ENCODE results near the gene STRN3. TPM values are rescaled to one million over a fixed set of nuclear protein-coding genes. Genes with fewer than 3 reads are reported as not detected.

Gene STRN3
- total RNA-seq, 1 experiment from 2014 or later, result 52.1 TPM

DNA sequence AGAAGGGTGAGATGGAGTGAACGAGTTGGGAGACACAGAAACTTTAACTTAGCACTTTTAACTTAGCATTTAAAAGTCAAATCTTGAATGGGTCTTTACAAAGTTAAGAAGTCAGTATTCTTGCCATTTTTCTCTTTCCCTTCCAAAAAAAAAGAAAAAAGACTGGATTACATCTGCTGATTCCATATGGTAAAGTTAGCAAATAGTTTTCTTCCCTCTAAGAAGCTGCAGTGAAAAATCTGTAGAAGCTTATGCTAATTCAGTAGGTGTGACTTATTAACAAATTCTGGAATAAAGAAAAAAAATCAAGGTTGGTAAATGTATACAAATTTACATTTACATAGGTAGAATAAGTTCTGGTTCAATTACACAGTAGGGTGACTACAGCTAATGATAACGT lies 100.9 kb downstream of the STRN3 start:
- no peak overlapping the region for H3T11ph ChIP-seq (ENCODE audit: low read length)
- H2AFZ ChIP-seq (ENCODE audit: low read length), result no peak overlapping the region
- peak overlapping the region in 2 of 3 experiments; percentile 33 to 80; a peak in 3 of 7 replicates for H3K27ac Mint-ChIP-seq
- TF ChIP-seq, protein P1, sequence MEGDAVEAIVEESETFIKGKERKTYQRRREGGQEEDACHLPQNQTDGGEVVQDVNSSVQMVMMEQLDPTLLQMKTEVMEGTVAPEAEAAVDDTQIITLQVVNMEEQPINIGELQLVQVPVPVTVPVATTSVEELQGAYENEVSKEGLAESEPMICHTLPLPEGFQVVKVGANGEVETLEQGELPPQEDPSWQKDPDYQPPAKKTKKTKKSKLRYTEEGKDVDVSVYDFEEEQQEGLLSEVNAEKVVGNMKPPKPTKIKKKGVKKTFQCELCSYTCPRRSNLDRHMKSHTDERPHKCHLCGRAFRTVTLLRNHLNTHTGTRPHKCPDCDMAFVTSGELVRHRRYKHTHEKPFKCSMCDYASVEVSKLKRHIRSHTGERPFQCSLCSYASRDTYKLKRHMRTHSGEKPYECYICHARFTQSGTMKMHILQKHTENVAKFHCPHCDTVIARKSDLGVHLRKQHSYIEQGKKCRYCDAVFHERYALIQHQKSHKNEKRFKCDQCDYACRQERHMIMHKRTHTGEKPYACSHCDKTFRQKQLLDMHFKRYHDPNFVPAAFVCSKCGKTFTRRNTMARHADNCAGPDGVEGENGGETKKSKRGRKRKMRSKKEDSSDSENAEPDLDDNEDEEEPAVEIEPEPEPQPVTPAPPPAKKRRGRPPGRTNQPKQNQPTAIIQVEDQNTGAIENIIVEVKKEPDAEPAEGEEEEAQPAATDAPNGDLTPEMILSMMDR (conservative IDR thresholded peaks at IDR 0.05), result no peak
- H3K4me2 ChIP-seq (ENCODE audit: insufficient read depth, insufficient read length, low read length), result no peak overlapping the region
- H2BK12ac ChIP-seq (ENCODE audit: insufficient read length, low read depth, low read length), result no peak overlapping the region
- no peak overlapping the region for H2AK5ac ChIP-seq (ENCODE audit: insufficient read length, low read length)
- H3K36me3 Mint-ChIP-seq (ENCODE audit: insufficient read depth in 1 of 3, low read depth in 3 of 3), result peaks cover 3 to 9% (median 4%) of the 10 kb centered on the region in 3 experiments; a peak in 5 of 7 replicates
- no peak overlapping the region for H2BK120ac ChIP-seq (ENCODE audit: low read depth, low read length, poor library complexity, severe bottlenecking)
- H3K14ac ChIP-seq (ENCODE audit: insufficient read depth, low read length), result no peak overlapping the region
- no peak overlapping the region for H4K91ac ChIP-seq (ENCODE audit: insufficient read length, low read depth, low read length)
- H3K4me3 Mint-ChIP-seq, result no peak overlapping the region
- H3K79me2 ChIP-seq (ENCODE audit: insufficient read depth, low read length), result no peaks in the 10 kb centered on the region
- H4K5ac ChIP-seq (ENCODE audit: insufficient read length, low read depth, low read length), result no peak overlapping the region
- no peaks in the 10 kb centered on the region for H4K20me1 ChIP-seq (ENCODE audit: control insufficient read depth, insufficient read depth, insufficient read length)
- no peak overlapping the region for H4K8ac ChIP-seq (replicated peaks; ENCODE audit: insufficient read length, low read depth, low read length)
- no peaks in the 10 kb centered on the region for H3K27me3 ChIP-seq (ENCODE audit: insufficient read depth, low read length)
- no peak overlapping the region for H2BK20ac ChIP-seq (ENCODE audit: low read depth, low read length, poor library complexity, severe bottlenecking)
- H3K4me1 ChIP-seq (ENCODE audit: insufficient read depth, low read length), result no peaks in the 10 kb centered on the region
- H2BK15ac ChIP-seq (ENCODE audit: low read depth, low read length), result no peak overlapping the region
- no peak for DNase-seq
- H3K23ac ChIP-seq (ENCODE audit: insufficient read length, low read depth, low read length), result no peak overlapping the region
- H3K79me1 ChIP-seq (ENCODE audit: insufficient read depth, low read depth, low read length, poor library complexity, severe bottlenecking), result no peaks in the 10 kb centered on the region
- no peak overlapping the region for H3K27ac ChIP-seq (ENCODE audit: insufficient read length, low read depth, low read length)
- no peaks in the 10 kb centered on the region for H3K23me2 ChIP-seq (ENCODE audit: insufficient read length, low read depth, low read length, poor library complexity, severe bottlenecking)
- H3K9ac ChIP-seq (ENCODE audit: extremely low read depth, insufficient read length, low read length), result no peak overlapping the region
- no peak overlapping the region for H3K4ac ChIP-seq (ENCODE audit: low read depth, low read length)
- H3K56ac ChIP-seq (ENCODE audit: insufficient read length, low read depth, low read length), result no peak overlapping the region
- H3K4me1 Mint-ChIP-seq, result peaks cover 2 to 12% of the 10 kb centered on the region in 2 experiments; a peak in 3 of 4 replicates
- WGBS (ENCODE audit: extremely low coverage, insufficient read length, low lambda C conversion rate), result no CpG with 5 or more reads among the region's 2 CpGs
- no peak overlapping the region for H3K18ac ChIP-seq (ENCODE audit: insufficient read length, low read depth, low read length)
- no peaks in the 10 kb centered on the region for H3K9me3 Mint-ChIP-seq
- no peaks in the 10 kb centered on the region for H3K9me3 ChIP-seq (ENCODE audit: control insufficient read depth, low read depth, low read length)
- H3K27me3 Mint-ChIP-seq (ENCODE audit: low read depth), result no peaks in the 10 kb centered on the region
- H2BK5ac ChIP-seq (ENCODE audit: insufficient read length, low read length), result no peak overlapping the region

All from H9 (cell line).